Naive thymus-derived CD8-positive, alpha-beta T cell (primary cell): Measurements from ENCODE around the gene POLR2H. TPM values are rescaled to one million over a fixed set of nuclear protein-coding genes. Genes with fewer than 3 reads are reported as not detected.

ENCODE experiments used
- ATAC-seq, 2 donors: fragments of 150-1000 bp; cut with Tn5 transposase in 1 of 2; sonication (Bioruptor Pico), chemical (Tn5 transposase) in 1 of 2; 1 replicate in 1 of 2; 2 replicates in 1 of 2; pipeline ENCODE4 v1.10.0; 2021; ENCODE audit warnings: mild to moderate bottlenecking in 2 of 2, moderate library complexity in 2 of 2
- POLR2A ChIA-PET: fragments of 350-600 bp; sonication (Branson Sonifier 250); formaldehyde crosslinking; loops from one replicate; lab custom pipeline; 2021; ENCODE audit warnings: antibody characterized with exemption; lab: Charles Lee
- DNase-seq, 10 donors: peaks; one replicate each; pipeline versions ENCODE4 v3.0.0 to v3.0.0-alpha.2; 2020 to 2022
- H3K27ac Mint-ChIP-seq, 10 donors: one replicate each; pipeline ENCODE4 v1.8.0; 2020 to 2022; ENCODE audit warnings: mild to moderate bottlenecking in 10 of 10, mixed read lengths in 10 of 10, moderate library complexity in 4 of 10, inconsistent platforms in 1 of 10
- H3K27me3 Mint-ChIP-seq, 5 donors: one replicate each; pipeline ENCODE4 v1.8.0; 2021 to 2022; ENCODE audit warnings: mixed read lengths in 5 of 5
- H3K36me3 Mint-ChIP-seq, 3 donors: one replicate each; pipeline ENCODE4 v1.8.0; 2020 to 2022; ENCODE audit warnings: mixed read lengths in 3 of 3, mild to moderate bottlenecking in 2 of 3, inconsistent platforms in 1 of 3
- H3K4me1 Mint-ChIP-seq, 4 donors: one replicate each; pipeline ENCODE4 v1.8.0; 2021 to 2022; ENCODE audit warnings: mixed read lengths in 4 of 4
- H3K4me3 Mint-ChIP-seq, 10 donors: one replicate each; pipeline ENCODE4 v1.8.0; 2020 to 2022; ENCODE audit warnings: mild to moderate bottlenecking in 10 of 10, mixed read lengths in 10 of 10, moderate library complexity in 6 of 10, inconsistent platforms in 1 of 10
- H3K9me3 Mint-ChIP-seq, 9 donors: one replicate each; pipeline ENCODE4 v1.8.0; 2020 to 2022; ENCODE audit warnings: mixed read lengths in 9 of 9, mild to moderate bottlenecking in 3 of 9, inconsistent platforms in 1 of 9, moderate library complexity in 1 of 9
- polyA plus RNA-seq, 3 donors: library from polyadenylated mRNA; unstranded; fragments of 300-500 nt; fragmentation: Illumina TruSeq; gene quantifications; one replicate each; pipeline ENCODE4 v1.2.3, GENCODE V29; 2021
- total RNA-seq, 8 experiments: library from RNA in 2 of 8; stranded (reverse) in 2 of 8; gene quantifications; one replicate each; pipeline ENCODE4 v1.2.3 and lab custom pipeline; 2021 to 2026

The POLR2H gene
- total and polyA plus RNA-seq, 5 experiments from 2014 or later = 58.0 to 81.6 (median 60.9) TPM

GRCh38 chr3:184347321-184348056 lies 14.0 kb upstream of the POLR2H start:
- H3K36me3 Mint-ChIP-seq = peaks cover 0 to 7% (median 3%) of the 10 kb centered on the region in 3 donors
- no peaks in the 10 kb centered on the region for H3K27me3 Mint-ChIP-seq
- H3K4me1 Mint-ChIP-seq = peaks cover 0 to 6% (median 0%) of the 10 kb centered on the region in 4 donors
- POLR2A ChIA-PET = no interaction called here
- no peak overlapping the region for H3K27ac Mint-ChIP-seq
- H3K9me3 Mint-ChIP-seq = no peaks in the 10 kb centered on the region
- ATAC-seq (no peak), DNase-seq (no peak)
- no peak overlapping the region for H3K4me3 Mint-ChIP-seq

GRCh38 chr3:184348057-184348382 lies 13.5 kb upstream of the POLR2H start:
- ATAC-seq = no peak
- no peak overlapping the region for H3K4me3 Mint-ChIP-seq
- H3K4me1 Mint-ChIP-seq = peaks cover 0 to 6% (median 0%) of the 10 kb centered on the region in 4 donors
- peaks cover 0 to 3% (median 0%) of the 10 kb centered on the region in 3 donors for H3K36me3 Mint-ChIP-seq
- POLR2A ChIA-PET = no interaction called here
- H3K27me3 Mint-ChIP-seq = no peaks in the 10 kb centered on the region
- no peaks in the 10 kb centered on the region for H3K9me3 Mint-ChIP-seq
- no peak for DNase-seq
- H3K27ac Mint-ChIP-seq = no peak overlapping the region

DNA sequence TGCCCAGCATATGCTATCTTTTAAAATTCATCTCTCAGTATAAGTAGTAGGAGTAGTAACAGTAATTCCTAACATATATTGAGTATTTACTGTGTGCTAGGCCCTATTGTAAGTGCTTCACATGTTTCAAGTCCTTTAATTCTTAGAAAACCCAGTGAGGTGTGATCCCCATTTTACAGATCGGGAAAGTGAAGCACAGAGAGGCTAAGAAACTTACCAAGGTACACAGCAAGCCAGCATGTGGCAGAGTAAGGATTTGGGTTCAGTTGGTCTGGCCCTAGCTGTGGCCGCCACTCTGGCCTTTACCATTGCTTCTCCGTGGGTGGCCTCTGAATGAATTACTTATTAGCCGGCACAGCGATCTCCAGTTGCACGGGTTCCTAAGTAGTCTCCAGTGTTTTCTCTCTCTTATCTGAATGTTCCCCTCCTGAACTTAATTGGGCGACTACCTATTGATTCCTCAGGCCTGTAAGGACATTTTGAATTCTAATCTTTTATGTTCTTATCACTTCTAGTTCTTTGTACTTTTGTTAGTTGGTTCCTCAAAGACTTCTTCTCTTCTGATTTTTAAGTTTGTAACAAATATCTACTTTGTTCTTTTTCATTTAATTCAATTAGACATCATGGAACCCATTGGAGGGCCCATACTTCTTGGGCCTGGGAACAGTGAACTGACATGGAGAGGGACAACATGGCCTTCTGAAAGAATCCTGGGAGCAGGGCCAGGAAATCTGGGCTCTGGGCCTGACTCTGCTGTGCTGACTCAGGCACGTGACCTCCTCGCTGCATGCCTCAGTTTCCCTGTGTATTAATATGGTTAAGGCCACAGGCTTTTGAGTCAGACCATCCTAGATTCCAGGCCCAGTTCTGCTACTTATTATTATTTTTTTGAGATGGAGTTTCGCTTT lies 11.7 kb upstream of the POLR2H start:
- H3K9me3 Mint-ChIP-seq = no peaks in the 10 kb centered on the region
- no peaks in the 10 kb centered on the region for H3K27me3 Mint-ChIP-seq
- H3K4me3 Mint-ChIP-seq = no peak overlapping the region
- H3K36me3 Mint-ChIP-seq = no peaks in the 10 kb centered on the region
- POLR2A ChIA-PET = no interaction called here
- DNase-seq = no peak
- peaks cover 0 to 6% (median 1%) of the 10 kb centered on the region in 4 donors for H3K4me1 Mint-ChIP-seq
- H3K27ac Mint-ChIP-seq = peak overlapping the region in 1 of 10 donors; percentile 33
- ATAC-seq = no peak

DNA sequence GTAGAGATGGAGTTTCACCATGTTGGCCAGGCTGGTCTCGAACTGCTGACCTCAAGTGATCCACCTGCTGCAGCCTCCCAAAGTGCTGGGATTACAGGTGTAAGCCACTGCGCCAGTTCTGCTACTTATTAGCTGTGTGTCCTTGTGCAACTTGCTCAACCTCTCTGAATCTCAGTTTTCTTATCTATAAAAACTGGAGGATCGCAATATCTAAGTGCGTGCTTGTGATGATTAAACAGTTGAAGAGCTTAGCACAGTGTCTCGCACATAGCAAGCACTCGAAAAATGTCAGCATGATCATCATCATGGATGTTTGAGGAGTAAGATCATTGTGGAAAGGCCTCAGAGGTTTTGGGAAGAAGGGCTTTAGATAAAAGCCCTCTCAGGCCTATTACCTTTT lies 10.9 kb upstream of the POLR2H start:
- Mint-ChIP-seq H3K4me1 (peaks cover 0 to 3% (median under 1%) of the 10 kb centered on the region in 4 donors), H3K36me3 (peaks cover 0 to 5% (median 0%) of the 10 kb centered on the region in 3 donors), H3K27ac (no peak overlapping the region), H3K4me3 (no peak overlapping the region), H3K27me3 (no peaks in the 10 kb centered on the region), H3K9me3 (no peaks in the 10 kb centered on the region)
- POLR2A ChIA-PET = no interaction called here
- no peak for DNase-seq
- ATAC-seq = no peak

- Mint-ChIP-seq H3K4me3 (no peak overlapping the region), H3K9me3 (no peaks in the 10 kb centered on the region)
- POLR2A ChIA-PET = no interaction called here
Measured at GRCh38 chr3:184351511-184352148, 9.9 kb upstream of the POLR2H start.

GRCh38 chr3:184352149-184352785 lies 9.2 kb upstream of the POLR2H start:
- H3K36me3 Mint-ChIP-seq = peaks cover 0 to 5% (median 0%) of the 10 kb centered on the region in 3 donors
- H3K4me3 Mint-ChIP-seq = no peak overlapping the region
- POLR2A ChIA-PET = no interaction called here
- H3K27me3 Mint-ChIP-seq = no peaks in the 10 kb centered on the region
- H3K9me3 Mint-ChIP-seq = no peaks in the 10 kb centered on the region
- H3K27ac Mint-ChIP-seq = peak overlapping the region in 1 of 10 donors; percentile 40
- peak in 1 of 10 donors; percentile 50 for DNase-seq
- no peak for ATAC-seq
- peaks cover 0 to 3% (median 0%) of the 10 kb centered on the region in 4 donors for H3K4me1 Mint-ChIP-seq

More at GRCh38 chr3:184351511-184352148, 9.9 kb upstream of the POLR2H start:
- DNase-seq (no peak), ATAC-seq (no peak)
- H3K27ac Mint-ChIP-seq = peak overlapping the region in 1 of 10 donors; percentile 15
- no peaks in the 10 kb centered on the region for H3K27me3 Mint-ChIP-seq
- peaks cover 0 to 5% (median 0%) of the 10 kb centered on the region in 3 donors for H3K36me3 Mint-ChIP-seq
- H3K4me1 Mint-ChIP-seq = peaks cover 0 to 3% (median 0%) of the 10 kb centered on the region in 4 donors

- ATAC-seq (no peak), DNase-seq (no peak)
- Mint-ChIP-seq H3K4me3 (no peak overlapping the region), H3K27me3 (no peaks in the 10 kb centered on the region), H3K27ac (no peak overlapping the region), H3K4me1 (peaks cover 0 to 3% (median 0%) of the 10 kb centered on the region in 4 donors), H3K9me3 (no peaks in the 10 kb centered on the region), H3K36me3 (peaks cover 0 to 5% (median 0%) of the 10 kb centered on the region in 3 donors)
- POLR2A ChIA-PET = interaction anchor here (0.6 to 1.4 kb wide), 2 partner anchors 9 to 61 kb away, joined by 4 to 7 read pairs; no protein-coding TSS in a partner anchor
Measured at GRCh38 chr3:184352897-184353545, 8.5 kb upstream of the POLR2H start.

- POLR2A ChIA-PET = interaction anchor here (0.6 to 1.4 kb wide), 2 partner anchors 9 to 60 kb away, joined by 4 to 7 read pairs; no protein-coding TSS in a partner anchor
- H3K27ac Mint-ChIP-seq = no peak overlapping the region
- peaks cover 0 to 3% (median 0%) of the 10 kb centered on the region in 4 donors for H3K4me1 Mint-ChIP-seq
- H3K9me3 Mint-ChIP-seq = no peaks in the 10 kb centered on the region
- no peak overlapping the region for H3K4me3 Mint-ChIP-seq
- H3K36me3 Mint-ChIP-seq = peaks cover 0 to 5% (median 0%) of the 10 kb centered on the region in 3 donors
- ATAC-seq = no peak
- no peak for DNase-seq
- no peaks in the 10 kb centered on the region for H3K27me3 Mint-ChIP-seq
Measured at GRCh38 chr3:184353546-184353941, 8.0 kb upstream of the POLR2H start.

GRCh38 chr3:184354121-184354728 lies 7.3 kb upstream of the POLR2H start:
- DNase-seq = peak; percentile 26 to 82 (median 56)
- H3K27ac Mint-ChIP-seq = no peak overlapping the region

GRCh38 chr3:184354754-184355153 lies 6.8 kb upstream of the POLR2H start:
- no peaks in the 10 kb centered on the region for H3K27me3 Mint-ChIP-seq
- H3K9me3 Mint-ChIP-seq = no peaks in the 10 kb centered on the region
- ATAC-seq (no peak), DNase-seq (no peak)
- peaks cover 0 to 5% (median 0%) of the 10 kb centered on the region in 3 donors for H3K36me3 Mint-ChIP-seq
- peaks cover 0 to 3% (median under 1%) of the 10 kb centered on the region in 4 donors for H3K4me1 Mint-ChIP-seq
- POLR2A ChIA-PET = no interaction called here
- no peak overlapping the region for H3K4me3 Mint-ChIP-seq
- no peak overlapping the region for H3K27ac Mint-ChIP-seq

More at GRCh38 chr3:184354121-184354728, 7.3 kb upstream of the POLR2H start:
- Mint-ChIP-seq H3K4me1 (peaks cover 0 to 3% (median 0%) of the 10 kb centered on the region in 4 donors), H3K9me3 (no peaks in the 10 kb centered on the region), H3K27me3 (no peaks in the 10 kb centered on the region), H3K4me3 (peak overlapping the region in 1 of 10 donors; percentile 22), H3K36me3 (peaks cover 0 to 5% (median 0%) of the 10 kb centered on the region in 3 donors)
- POLR2A ChIA-PET = interaction anchor here (1.4 kb wide), 1 partner anchor 8 kb away, joined by 7 read pairs; no protein-coding TSS in a partner anchor
- peak; percentile 81 to 96 for ATAC-seq

- POLR2A ChIA-PET = no interaction called here
- Mint-ChIP-seq H3K27me3 (no peaks in the 10 kb centered on the region), H3K36me3 (peaks cover 0 to 5% (median 0%) of the 10 kb centered on the region in 3 donors), H3K9me3 (no peaks in the 10 kb centered on the region), H3K4me1 (peaks cover 2 to 9% (median 5%) of the 10 kb centered on the region in 4 donors), H3K4me3 (no peak overlapping the region), H3K27ac (peak overlapping the region in 2 of 10 donors; percentile 9 to 79)
- ATAC-seq = no peak
- DNase-seq = no peak
Measured at GRCh38 chr3:184355261-184356040, 6.1 kb upstream of the POLR2H start.
